ENCODE data around the gene GRAMD2B. TPM values are rescaled to one million over a fixed set of nuclear protein-coding genes. Genes with fewer than 3 reads are reported as not detected.
"Not testable (repeated sequence)": the region's sequence is repeated elsewhere in the genome, so short reads cannot be mapped to it uniquely, and the experiment has no call there.

Gene GRAMD2B
- total RNA-seq, 1 experiment from 2014 or later = 0.52 TPM

DNA sequence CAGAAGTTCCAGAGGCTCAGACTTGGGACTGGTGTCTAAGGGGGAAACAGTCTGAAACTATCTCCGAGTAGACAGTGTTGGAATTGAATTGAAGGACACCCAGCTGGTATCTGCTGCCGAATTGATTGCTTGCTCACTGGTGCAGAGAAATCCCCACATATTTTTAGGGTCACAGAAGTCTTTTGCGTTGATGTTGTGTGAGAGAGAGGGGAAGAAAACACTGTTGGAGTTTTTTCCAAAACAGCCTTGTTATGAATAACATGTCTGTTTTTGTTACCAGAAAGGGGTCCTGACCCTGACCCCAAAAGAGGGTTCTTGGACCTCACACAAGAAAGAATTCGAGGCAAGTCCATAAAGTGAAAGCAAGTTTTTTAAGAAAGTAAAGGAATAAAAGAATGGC lies 90.5 kb downstream of the GRAMD2B start:
- no peak for DNase-seq (ENCODE audit: low spot score)

GRCh38 chr5:126514131-126514557 lies 90.9 kb downstream of the GRAMD2B start:
- DNase-seq (ENCODE audit: low spot score) = no peak

GRCh38 chr5:126514558-126515141 lies 91.4 kb downstream of the GRAMD2B start:
- no peak for DNase-seq (ENCODE audit: low spot score)

GRCh38 chr5:126515337-126515736 lies 92.1 kb downstream of the GRAMD2B start:
- DNase-seq (ENCODE audit: low spot score) = no peak

GRCh38 chr5:126516133-126516532 lies 92.9 kb downstream of the GRAMD2B start:
- peak; percentile 29 for DNase-seq (ENCODE audit: low spot score)

DNA sequence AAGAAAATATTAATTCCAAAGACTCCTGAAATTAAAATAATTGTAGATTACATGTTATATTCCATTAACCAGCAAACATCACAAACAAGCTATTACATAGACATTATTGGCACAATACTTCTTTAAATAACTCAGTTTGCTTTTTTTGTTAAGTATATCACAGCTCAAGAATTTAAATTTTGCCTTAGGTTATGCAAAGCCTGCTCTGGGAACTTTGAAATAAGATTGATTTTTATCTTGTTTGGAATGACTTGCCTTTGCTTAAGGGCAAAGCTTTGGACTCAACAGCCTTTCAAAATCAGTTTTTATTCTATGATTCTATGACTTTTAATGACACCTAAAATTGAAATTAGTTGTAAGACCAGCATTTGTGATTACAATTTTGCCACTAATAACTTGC lies 93.6 kb downstream of the GRAMD2B start:
- no peak for DNase-seq (ENCODE audit: low spot score)

GRCh38 chr5:126519223-126519622 lies 96.0 kb downstream of the GRAMD2B start:
- DNase-seq (ENCODE audit: low spot score) = not testable (repeated sequence)

GRCh38 chr5:126519637-126520592 lies 96.7 kb downstream of the GRAMD2B start:
- no peak for DNase-seq (ENCODE audit: low spot score)

- no peak for DNase-seq (ENCODE audit: low spot score)
Observed at GRCh38 chr5:126520593-126520953, 97.4 kb downstream of the GRAMD2B start.

DNA sequence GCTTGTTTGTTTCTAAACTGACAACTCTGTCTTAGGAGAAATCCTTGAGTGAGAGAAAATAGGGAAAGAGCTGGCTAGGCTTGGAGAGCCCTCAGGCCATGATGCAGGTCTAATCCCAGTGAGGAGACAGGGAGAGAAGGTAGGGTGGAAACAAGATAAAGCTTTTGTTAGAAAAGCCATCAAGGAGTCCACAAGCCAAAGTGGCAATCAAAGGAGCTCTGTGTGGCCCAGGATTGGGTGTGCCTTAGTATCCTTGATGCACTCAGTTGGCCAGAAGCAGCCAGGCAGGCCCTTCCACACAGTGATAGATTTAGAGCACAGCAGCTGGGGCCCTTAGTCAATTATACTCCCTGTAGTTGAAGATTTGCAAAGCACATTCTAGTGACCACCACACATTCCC lies 97.9 kb downstream of the GRAMD2B start:
- DNase-seq (ENCODE audit: low spot score) = no peak

DNA sequence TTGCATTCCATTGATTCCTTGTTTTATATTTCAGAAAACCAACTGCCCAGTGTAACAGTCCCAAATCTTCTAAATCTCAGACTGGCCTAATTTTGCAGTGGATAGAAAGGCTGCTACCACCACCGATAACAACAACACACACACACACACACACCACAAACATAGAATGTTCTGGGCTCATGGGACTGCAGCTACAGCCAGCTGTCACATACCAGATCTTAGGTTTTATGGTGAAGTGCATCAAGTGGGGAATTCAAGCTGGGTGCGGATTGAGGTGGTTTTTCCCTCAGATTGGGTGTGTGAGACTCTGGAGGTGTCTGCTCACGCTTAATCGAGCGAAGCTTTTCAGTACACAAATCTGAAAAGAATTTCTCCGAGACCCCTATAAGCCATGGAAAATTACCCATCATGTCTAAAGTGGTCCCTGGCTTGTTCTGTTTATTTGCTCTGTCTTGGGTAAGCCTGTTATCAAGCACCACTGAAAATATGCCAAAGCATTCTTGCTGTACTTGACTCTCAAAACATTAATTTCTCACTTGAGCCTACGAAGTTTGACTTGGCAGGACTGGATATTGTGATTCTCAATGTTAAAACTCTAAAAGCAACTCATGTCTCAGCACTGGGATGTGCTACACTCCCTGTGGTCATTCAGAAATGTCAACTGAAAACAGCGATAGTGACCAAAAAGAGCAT lies 100.8 kb downstream of the GRAMD2B start:
- DNase-seq (ENCODE audit: low spot score) = no peak

DNA sequence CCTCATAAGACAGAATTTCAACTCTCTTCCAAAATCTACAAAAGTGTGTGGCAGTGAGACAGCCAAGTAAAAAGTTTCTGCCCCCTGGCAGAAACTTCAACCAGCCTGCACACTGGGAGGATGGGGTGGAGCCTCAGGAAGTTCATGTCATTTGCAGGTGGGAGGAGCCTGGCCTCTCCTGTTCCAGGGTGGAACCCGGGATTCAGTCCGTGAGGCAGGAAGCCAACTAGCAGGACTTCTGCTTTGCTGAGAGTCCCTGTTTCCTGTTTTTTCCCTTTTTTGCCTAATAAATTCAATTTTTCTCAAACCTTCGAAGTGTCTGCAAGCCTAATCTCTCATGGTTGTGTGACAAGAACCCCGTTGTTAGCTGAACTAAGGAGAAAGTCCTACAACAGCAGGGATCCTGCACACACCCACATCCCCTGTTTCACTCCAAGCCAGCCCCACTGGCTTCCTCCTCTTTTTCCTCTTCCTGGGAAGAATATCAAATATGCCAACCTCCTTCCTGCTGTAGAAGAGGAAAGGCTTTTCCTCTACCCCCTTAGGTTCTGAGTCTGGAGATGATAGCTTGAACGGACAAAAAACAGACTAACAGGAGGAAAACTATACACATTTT lies 102.5 kb downstream of the GRAMD2B start:
- peak; percentile 51 for DNase-seq (ENCODE audit: low spot score)

DNA sequence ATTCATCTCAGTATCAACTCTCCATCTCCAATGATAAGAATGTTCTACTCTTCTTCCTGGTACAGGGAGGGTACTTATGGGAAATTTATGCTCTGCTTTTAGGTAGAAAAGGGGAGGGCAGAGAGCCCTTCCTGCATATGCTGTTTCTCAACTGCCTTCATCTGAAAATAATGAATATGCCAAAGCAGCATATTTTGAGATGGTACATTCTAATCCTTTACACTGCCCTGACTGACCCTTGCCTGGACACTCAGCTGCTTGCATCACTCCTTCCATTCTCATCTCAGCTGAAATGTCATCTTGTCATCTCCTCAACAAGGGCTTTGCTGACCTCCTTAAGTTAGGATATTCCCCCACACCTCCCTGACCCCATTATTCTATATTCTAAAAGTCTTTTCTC lies 103.3 kb downstream of the GRAMD2B start:
- no peak for DNase-seq (ENCODE audit: low spot score)

GRCh38 chr5:126527158-126527557 lies 103.9 kb downstream of the GRAMD2B start:
- no peak for DNase-seq (ENCODE audit: low spot score)

GRCh38 chr5:126527892-126528291 lies 104.7 kb downstream of the GRAMD2B start:
- no peak for DNase-seq (ENCODE audit: low spot score)

- no peak for DNase-seq (ENCODE audit: low spot score)
Observed at GRCh38 chr5:126531543-126532120, 108.4 kb downstream of the GRAMD2B start.

DNA sequence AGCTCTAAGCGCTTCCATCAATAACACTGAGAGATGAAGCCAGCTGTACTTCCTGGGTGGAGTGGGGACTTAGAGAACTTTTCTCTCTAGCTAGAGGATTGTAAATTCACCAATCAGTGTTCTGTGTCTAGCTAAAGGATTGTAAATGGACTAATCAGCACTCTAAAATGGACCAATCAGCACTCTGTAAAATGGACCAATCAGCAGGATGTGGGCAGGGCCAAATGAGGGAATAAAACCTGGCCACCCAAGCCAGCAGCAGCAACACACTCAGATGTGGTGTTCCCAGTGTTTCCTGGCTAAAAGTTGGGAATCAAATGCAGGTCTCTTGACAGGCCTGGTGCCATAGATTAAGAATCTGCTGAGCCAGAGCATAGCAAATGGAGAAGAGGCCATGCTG lies 111.3 kb downstream of the GRAMD2B start:
- no peak for DNase-seq (ENCODE audit: low spot score)

DNA sequence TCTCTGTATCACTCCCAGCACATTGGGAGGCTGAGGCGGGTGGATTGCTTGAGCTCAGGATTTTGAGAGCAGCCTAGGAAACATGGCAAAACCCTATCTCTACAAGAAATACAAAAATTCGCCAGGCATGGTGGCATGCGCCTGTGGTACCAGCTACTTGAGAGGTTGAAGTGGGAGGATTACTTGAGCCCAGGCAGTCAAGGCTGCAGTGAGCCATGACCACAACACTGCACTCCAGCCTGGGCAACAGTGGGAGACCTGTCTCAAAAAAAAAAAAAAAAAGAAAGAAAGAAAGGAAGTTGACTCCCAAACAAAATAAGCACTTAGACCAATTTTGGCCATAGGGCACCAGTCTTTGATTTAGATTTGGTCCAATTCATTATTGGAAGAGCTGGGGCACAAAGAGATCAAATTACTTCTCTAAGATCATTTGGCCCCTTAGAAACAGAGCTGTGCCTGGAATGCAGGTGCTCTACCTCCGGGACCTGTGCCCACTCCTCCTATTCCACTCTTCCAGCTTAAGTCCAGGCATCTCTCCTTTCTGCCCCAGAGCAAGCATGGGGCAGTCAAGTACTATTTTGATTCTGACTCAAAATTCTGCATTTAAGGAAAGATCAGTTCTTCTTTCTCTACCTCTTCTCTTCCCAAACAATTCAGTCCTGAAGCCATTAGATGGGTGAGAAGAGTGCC lies 112.8 kb downstream of the GRAMD2B start:
- no peak for DNase-seq (ENCODE audit: low spot score)

- no peak for DNase-seq (ENCODE audit: low spot score)
Observed at GRCh38 chr5:126536874-126537273, 113.7 kb downstream of the GRAMD2B start.

DNA sequence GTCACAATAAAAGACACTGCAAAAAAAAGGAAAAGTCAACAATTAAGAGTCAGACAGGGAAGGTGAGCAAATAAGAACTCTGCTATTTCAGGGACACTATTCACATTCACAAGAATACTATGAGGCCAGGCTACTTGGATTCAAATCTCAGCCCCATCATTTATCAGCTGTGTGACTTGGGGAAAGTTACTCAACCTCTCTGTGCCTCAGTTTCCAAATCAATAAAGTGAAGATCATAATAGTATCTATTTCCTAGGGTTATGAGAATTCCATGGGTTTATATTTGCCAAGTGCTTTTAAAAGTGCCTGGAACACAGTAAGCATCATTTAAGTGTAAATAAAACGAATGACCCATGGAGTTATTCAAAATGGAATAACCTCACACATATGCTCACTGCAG lies 115.4 kb downstream of the GRAMD2B start:
- DNase-seq (ENCODE audit: low spot score) = no peak

DNA sequence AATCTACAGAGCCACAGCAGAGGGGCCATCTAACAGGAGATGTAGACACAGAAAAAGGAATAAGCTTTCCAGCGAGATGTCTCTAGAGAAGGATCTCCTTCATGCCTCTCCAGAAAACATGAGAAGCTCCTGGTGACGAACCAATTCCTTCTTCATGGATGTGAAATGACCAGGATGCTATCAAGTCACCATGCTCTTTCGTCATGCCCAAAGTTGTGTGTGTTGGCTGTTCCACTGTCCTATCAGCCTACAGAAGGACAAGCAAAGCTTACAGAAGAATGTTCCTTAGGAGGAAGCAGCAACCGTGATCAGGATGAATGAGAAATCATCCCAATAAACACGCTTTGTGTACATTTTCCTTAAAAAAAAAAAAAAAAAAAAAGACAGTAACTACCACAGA lies 117.4 kb downstream of the GRAMD2B start:
- no peak for DNase-seq (ENCODE audit: low spot score)
